Heart right ventricle (tissue), 16 donors: ENCODE results near the gene BAIAP3. TPM values are rescaled to one million over a fixed set of nuclear protein-coding genes. Genes with fewer than 3 reads are reported as not detected.
A peak's percentile ranks its signal among the peaks of the same experiment; 100 is the strongest.

Source experiments
- ATAC-seq, 8 donors: fragments of 200-7000 bp; cut with Tn5 transposase; one replicate each; pipeline ENCODE4 v1.9.1; 2020; ENCODE audit warnings: mild to moderate bottlenecking in 8 of 8, moderate library complexity in 8 of 8, moderate number of reproducible peaks in 1 of 8
- DNase-seq, 2 donors: peaks; one replicate each; pipeline ENCODE4 v3.0.0-alpha.2; 2020
- H3K27ac ChIP-seq, 10 donors: fragments of 200-600 bp; sonication (generic) in 2 of 10; one replicate each; pipeline versions ENCODE4 v1.5.0 to v1.8.0; 2020 to 2022; ENCODE audit warnings: mild to moderate bottlenecking in 3 of 10
- H3K27me3 ChIP-seq, 7 donors: fragments of 200-600 bp; one replicate each; pipeline ENCODE4 v1.8.0; 2021 to 2022; ENCODE audit warnings: mild to moderate bottlenecking in 2 of 7
- H3K36me3 ChIP-seq, 9 donors: fragments of 200-600 bp; sonication (generic) in 1 of 9; one replicate each; pipeline versions ENCODE4 v1.5.0 to v1.8.0; 2020 to 2022; ENCODE audit warnings: mild to moderate bottlenecking in 2 of 9
- H3K4me1 ChIP-seq, 9 donors: fragments of 200-600 bp; sonication (generic) in 1 of 9; one replicate each; pipeline versions ENCODE4 v1.5.0 to v1.8.0; 2020 to 2022; ENCODE audit warnings: mild to moderate bottlenecking in 4 of 9
- H3K4me3 ChIP-seq, 10 donors: fragments of 200-600 bp; sonication (generic) in 2 of 10; one replicate each; pipeline versions ENCODE4 v1.5.0 to v1.8.0; 2020 to 2022; ENCODE audit warnings: mild to moderate bottlenecking in 7 of 10, moderate library complexity in 2 of 10
- H3K9me3 ChIP-seq, 11 donors: fragments of 200-600 bp in 10 of 11; sonication (generic) in 2 of 11; one replicate each; pipeline versions ENCODE4 v1.5.0 to v1.8.0; 2013 to 2022; ENCODE audit warnings: mild to moderate bottlenecking in 2 of 11, control low read depth in 1 of 11, moderate library complexity in 1 of 11
- WGBS, 2 donors: extraction: QIAGEN DNeasy Blood & Tissue Kit; methylation state at CpG; one replicate each; pipeline ENCODE4 v1.1.7; 2013; ENCODE audit warnings: inconsistent platforms in 1 of 2; 5-methylcytosine and 5-hydroxymethylcytosine counted together
- intact Hi-C, 10 donors: fragments of 100-400 bp; cut with DNase I; formaldehyde crosslinking; loops; one replicate each; pipeline versions ENCODE4 v1.11.1 to v1.14.2; 2022
- polyA plus RNA-seq, 2 donors: library from polyadenylated mRNA; stranded (reverse); fragments of 200-250 nt; gene quantifications; one replicate each; pipeline ENCODE4 v1.2.3, GENCODE V29; 2013
- total RNA-seq, 10 donors: library from RNA; stranded (reverse); fragmentation: NEBNext Ultra II Directional in 3 of 10; extraction: Animal tissue kit (Norgen Biotek cat#: 25700) in 3 of 10; gene quantifications; one replicate each; pipeline versions ENCODE4 v1.2.1 to v1.2.4, GENCODE V29; 2021 to 2023
- TF ChIP-seq, protein P1 (sequence below), 9 donors: fragments of 200-600 bp; sonication (generic) in 2 of 9; IDR thresholded peaks; one replicate each; pipeline versions ENCODE4 v1.5.0 to v1.8.0; 2021 to 2022; ENCODE audit warnings: antibody characterized with exemption in 9 of 9, mild to moderate bottlenecking in 5 of 9, moderate library complexity in 1 of 9
- donor health status: Arrhythmogenic right ventricular cardiomyopathy.
- donor health status: ischemic (EF 13 %, LVEDD 7.1; RV severe dilation, severe dysfunction).
- donor health status: healthy with polysubstance abuse.
- donor health status: DM: no; HTN: yes; CAD: no.
- donor health status: DM: no; HTN: no; CAD: no.
- donor health status: ischemic (EF 25% LVEDD 6.9; RV normal size, moderate dysfunction).
- donor health status: ischemic (EF 25% LVEDD 5.7; RV mildly dilated, moderate dysfunction).
- donor health status: healthy.
- donor health status: DM: yes; HTN: yes; CAD: no.
- donor health status: Ischemic cardiomyopathy.
- donor health status: ischemic (EF 35%, LVEDD 5.7; RV mildly dilated, moderate dysfunction).
- donor health status: nonischemic (EF 11% LVEDD 7.7; RV severe dilation, severe dysfunction).
- donor health status: DM: yes; HTN: yes; CAD: no.
- donor health status: PGD.
- donor health status: ischemic (EF 29% LVEDD 5.4; RV normal size, mild dysfunction).
- donor health status: nonischemic (EF 23%, LVEDD 6.1; RV moderate dilation, normal function).

The BAIAP3 gene
- total and polyA plus RNA-seq, 12 donors, result 0.37 to 6.8 (median 2.0) TPM

GRCh38 chr16:1313721-1314369, 19.6 kb upstream of the BAIAP3 start:
- peaks cover 0 to 70% (median 47%) of the 10 kb centered on the region in 9 donors for H3K36me3 ChIP-seq
- intact Hi-C loops, result loop anchor here in 2 of 10 donors (5.0 to 10.0 kb wide), 3 partner anchors 38 to 98 kb away; partner anchors contain the start of genes GNPTG (in 1 of the 2), TSR3 (in 1 of the 2) and UNKL (in 1 of the 2)
- 86 to 87% methylated on average over 38 of the region's 38 CpGs for WGBS, 2 donors
- no peaks in the 10 kb centered on the region for H3K27me3 ChIP-seq
- peak overlapping the region in 1 of 10 donors; percentile 98 for H3K27ac ChIP-seq
- no peak overlapping the region for H3K4me3 ChIP-seq
- peaks cover 21 to 45% (median 35%) of the 10 kb centered on the region in 9 donors for H3K4me1 ChIP-seq
- ATAC-seq (no peak), DNase-seq (no peak)
- TF ChIP-seq, protein P1, sequence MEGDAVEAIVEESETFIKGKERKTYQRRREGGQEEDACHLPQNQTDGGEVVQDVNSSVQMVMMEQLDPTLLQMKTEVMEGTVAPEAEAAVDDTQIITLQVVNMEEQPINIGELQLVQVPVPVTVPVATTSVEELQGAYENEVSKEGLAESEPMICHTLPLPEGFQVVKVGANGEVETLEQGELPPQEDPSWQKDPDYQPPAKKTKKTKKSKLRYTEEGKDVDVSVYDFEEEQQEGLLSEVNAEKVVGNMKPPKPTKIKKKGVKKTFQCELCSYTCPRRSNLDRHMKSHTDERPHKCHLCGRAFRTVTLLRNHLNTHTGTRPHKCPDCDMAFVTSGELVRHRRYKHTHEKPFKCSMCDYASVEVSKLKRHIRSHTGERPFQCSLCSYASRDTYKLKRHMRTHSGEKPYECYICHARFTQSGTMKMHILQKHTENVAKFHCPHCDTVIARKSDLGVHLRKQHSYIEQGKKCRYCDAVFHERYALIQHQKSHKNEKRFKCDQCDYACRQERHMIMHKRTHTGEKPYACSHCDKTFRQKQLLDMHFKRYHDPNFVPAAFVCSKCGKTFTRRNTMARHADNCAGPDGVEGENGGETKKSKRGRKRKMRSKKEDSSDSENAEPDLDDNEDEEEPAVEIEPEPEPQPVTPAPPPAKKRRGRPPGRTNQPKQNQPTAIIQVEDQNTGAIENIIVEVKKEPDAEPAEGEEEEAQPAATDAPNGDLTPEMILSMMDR (IDR thresholded peaks at IDR 0.05), result no peak
- H3K9me3 ChIP-seq, result no peaks in the 10 kb centered on the region

DNA sequence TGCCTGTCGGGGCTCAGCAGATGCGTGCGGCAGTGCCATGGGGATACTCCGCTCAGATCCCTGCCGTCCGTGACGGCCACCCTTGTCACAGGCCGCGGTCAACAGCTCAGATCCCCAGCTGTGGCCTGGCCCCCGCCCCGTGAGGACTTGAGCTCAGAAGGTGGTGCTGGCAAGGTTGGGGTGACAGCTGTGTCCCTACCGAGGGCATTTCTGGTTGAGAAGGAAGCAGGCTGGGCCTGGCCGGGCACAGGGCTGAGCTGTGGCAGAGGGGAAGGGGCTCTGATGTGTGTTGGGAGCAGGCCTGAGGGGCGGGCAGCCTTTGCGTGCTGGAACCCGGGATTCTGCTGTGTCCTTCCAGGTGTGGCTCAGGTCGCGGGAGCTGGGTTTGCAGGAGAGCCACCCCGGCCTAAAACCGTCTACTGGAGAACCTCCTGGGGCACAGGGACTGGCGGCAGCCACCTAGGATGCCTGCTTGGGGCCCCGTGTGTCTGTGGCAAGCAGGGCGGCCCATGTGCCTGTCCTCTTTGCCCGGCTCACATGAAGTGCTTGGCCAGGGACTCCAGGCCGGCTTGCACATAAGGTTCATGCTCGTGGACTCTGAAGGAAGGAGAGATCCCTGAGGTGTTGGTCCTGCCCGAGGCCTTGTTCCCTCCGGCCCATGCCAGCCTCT, 18.9 kb upstream of the BAIAP3 start:
- peaks cover 21 to 45% (median 35%) of the 10 kb centered on the region in 9 donors for H3K4me1 ChIP-seq
- intact Hi-C loops, result loop anchor here in 2 of 10 donors (5.0 to 10.0 kb wide), 3 partner anchors 38 to 98 kb away; partner anchors contain the start of genes GNPTG (in 1 of the 2), TSR3 (in 1 of the 2) and UNKL (in 1 of the 2)
- 86 to 88% methylated on average over 28 of the region's 28 CpGs for WGBS, 2 donors

GRCh38 chr16:1315081-1316032, 18.1 kb upstream of the BAIAP3 start:
- no peaks in the 10 kb centered on the region for H3K27me3 ChIP-seq
- H3K9me3 ChIP-seq, result no peaks in the 10 kb centered on the region
- H3K27ac ChIP-seq, result no peak overlapping the region
- H3K4me3 ChIP-seq, result no peak overlapping the region
- 84% methylated on average over 44 to 46 of the region's 46 CpGs for WGBS, 2 donors
- no peak for ATAC-seq
- H3K4me1 ChIP-seq, result peaks cover 21 to 42% (median 33%) of the 10 kb centered on the region in 9 donors
- intact Hi-C loops, result loop anchor here in 1 of 10 donors (10.0 kb wide), 1 partner anchor 89 kb away; no protein-coding TSS in a partner anchor
- TF ChIP-seq, protein P1 (IDR thresholded peaks at IDR 0.05), result no peak
- peaks cover 0 to 85% (median 62%) of the 10 kb centered on the region in 9 donors for H3K36me3 ChIP-seq
- DNase-seq, result no peak

More for the DNA sequence above, 18.9 kb upstream of the BAIAP3 start:
- no peak for ATAC-seq
- peaks cover 0 to 77% (median 54%) of the 10 kb centered on the region in 9 donors for H3K36me3 ChIP-seq
- no peak overlapping the region for H3K27ac ChIP-seq
- no peaks in the 10 kb centered on the region for H3K27me3 ChIP-seq
- H3K9me3 ChIP-seq, result no peaks in the 10 kb centered on the region
- TF ChIP-seq, protein P1 (IDR thresholded peaks at IDR 0.05), result no peak
- DNase-seq, result no peak
- H3K4me3 ChIP-seq, result no peak overlapping the region
